ENCODE results near the gene ACKR4.
A peak's percentile ranks its signal among the peaks of the same experiment; 100 is the strongest.

Gene ACKR4

GRCh38 chr3:132641837-132642538, 44.9 kb downstream of the ACKR4 start:
- peak; percentile 52 for DNase-seq

- DNase-seq, result no peak
Measured at GRCh38 chr3:132642539-132642847, 45.4 kb downstream of the ACKR4 start.

GRCh38 chr3:132643366-132643765, 46.3 kb downstream of the ACKR4 start:
- no peak for DNase-seq

GRCh38 chr3:132645058-132645457, 48.0 kb downstream of the ACKR4 start:
- no peak for DNase-seq

GRCh38 chr3:132650153-132650552, 53.1 kb downstream of the ACKR4 start:
- DNase-seq, result no peak

All from fibroblast of skin of abdomen (primary cell).